Activated CD4-positive, alpha-beta T cell treated with anti-CD3 and anti-CD28 coated beads, Interleukin-2, amount 50 U/mL, for 48 hours (primary cell): ENCODE data around the gene LRMDA.
"Not testable (repeated sequence)": the region's sequence is repeated elsewhere in the genome, so short reads cannot be mapped to it uniquely, and the experiment has no call there.

Source experiments
- DNase-seq, 2 experiments: peaks; one replicate each; pipeline ENCODE4 v3.0.0-alpha.2; 2020

The LRMDA gene

GRCh38 chr10:75722609-75723008 lies 291.2 kb downstream of the LRMDA start:
- DNase-seq = no peak

DNA sequence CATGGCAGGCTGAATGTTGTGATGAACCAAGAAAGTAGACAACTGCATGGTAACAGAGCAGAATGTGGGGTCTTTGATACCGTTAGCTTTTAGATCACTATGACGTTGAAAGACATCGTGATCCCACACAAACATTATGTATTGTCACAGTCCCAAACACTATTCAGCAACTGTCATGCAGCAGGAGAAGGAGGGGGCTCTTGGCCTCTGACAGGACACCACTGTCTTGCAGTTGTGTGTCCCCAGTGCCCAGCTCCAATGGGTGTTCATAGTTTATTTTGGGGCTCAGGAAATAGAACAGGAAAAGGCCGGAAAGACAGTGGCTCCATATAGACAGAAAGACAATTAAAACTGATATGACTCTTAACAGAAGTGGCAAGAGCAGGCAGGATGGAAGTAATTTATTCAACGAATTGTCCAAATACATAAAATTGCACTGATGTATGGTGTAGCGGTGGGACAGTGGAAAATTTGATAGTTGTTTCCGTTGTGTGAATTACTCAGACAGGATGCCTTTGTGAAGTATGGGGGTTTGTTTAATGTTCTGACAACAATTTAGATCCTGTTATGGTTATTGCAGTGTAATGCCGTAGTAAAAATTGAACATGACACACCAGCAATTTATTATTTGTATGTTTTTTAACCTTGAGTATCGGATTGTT lies 292.0 kb downstream of the LRMDA start:
- DNase-seq = no peak

- DNase-seq = no peak
These were observed 292.6 kb downstream of the LRMDA start for GRCh38 chr10:75724047-75724446.

GRCh38 chr10:75726522-75727483 lies 295.4 kb downstream of the LRMDA start:
- DNase-seq = no peak

GRCh38 chr10:75730847-75731246 lies 299.4 kb downstream of the LRMDA start:
- no peak for DNase-seq

DNA sequence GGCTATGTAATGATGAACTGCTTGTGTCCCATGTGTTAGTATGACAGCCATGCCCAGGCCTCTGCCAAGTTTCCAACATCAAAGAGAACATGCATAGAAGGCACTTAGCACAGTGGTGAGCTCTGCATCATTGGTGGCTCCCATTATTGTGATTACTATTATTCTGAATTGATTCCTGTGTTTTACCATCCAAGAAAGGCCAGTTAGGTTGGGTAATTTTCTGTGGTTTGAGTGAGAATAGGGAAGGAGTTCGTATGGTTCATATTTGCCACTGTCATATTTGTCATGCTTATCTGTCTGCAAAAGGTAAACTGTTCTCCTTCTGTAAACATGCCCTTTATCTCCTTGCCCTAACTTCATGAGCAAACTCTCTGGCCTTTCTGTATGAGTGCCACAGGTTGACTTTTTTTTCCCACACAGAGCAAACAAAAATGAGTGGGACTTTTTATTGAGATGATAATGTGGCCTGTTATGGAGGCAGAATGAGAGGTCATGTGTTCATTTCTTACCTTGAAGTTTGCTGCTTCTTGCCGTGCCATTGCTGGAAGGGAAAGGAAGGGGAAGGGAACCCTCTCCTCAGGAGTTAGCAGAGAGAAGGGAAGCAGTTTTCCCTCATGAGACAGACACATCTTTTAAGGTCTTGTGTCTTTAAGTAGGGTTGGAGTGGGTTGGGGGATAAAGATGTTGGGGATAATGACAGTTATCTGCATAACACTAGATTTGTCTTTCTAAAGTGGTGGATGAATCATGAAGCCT lies 301.9 kb downstream of the LRMDA start:
- no peak for DNase-seq

DNA sequence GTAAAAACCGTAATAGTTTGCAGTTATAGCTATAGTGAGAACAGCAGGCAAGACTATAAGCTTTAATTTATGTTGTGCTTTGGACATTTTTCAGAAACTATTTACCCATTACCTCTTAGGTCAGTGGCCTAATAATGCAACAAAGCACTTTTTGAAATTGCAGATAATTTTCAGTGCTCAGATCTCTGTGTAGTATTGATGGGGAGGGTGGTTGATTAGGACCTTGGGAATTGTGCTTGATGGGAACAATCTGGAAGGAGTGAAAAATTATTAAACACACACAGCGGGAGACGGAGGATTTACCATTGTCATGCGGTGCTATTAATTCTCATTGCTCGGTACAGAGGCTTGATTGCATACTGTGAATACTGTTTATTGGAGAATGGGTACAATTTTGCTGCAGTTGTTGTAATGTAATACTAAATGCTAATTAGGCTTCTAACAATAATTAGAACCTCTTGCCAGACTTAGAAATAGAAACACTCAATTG lies 304.8 kb downstream of the LRMDA start:
- no peak for DNase-seq

GRCh38 chr10:75736889-75737579 lies 305.6 kb downstream of the LRMDA start:
- DNase-seq = no peak

DNA sequence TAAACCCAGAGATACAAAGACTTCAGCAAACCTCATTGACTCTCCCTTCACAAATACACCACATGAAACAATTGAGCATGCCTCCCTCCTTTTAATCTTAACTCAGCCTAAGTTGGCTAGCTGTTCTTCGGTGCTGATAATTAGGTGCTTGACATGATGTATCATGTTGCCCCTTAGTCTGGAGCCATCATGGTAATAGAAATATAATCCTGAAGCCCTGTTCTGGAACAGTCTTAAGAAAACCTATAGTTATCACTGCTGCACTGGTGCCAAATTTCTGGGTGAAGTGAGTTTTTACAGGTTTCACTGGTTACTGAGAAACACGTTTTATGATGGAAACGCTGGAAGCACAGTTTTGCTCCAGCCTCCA lies 306.1 kb downstream of the LRMDA start:
- DNase-seq = no peak

DNA sequence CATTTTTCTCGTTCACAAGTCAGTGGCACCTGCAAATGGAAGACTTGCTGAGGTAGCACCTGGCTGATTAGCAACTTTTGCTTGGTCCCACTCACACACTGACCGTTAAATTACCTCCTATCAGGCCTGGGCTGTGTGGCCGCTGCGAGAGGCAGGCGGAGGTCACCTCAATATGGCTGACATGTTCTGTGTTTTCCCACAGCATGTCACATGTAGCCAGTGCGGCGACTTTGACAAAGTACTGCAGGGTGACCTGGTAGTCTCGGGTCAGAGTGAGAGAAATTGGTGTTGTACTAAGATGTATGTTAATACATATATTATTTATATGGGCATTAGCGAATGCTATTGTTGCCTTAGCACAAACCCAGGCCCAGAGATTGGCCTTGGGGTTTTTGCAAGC lies 307.5 kb downstream of the LRMDA start:
- DNase-seq = no peak

DNA sequence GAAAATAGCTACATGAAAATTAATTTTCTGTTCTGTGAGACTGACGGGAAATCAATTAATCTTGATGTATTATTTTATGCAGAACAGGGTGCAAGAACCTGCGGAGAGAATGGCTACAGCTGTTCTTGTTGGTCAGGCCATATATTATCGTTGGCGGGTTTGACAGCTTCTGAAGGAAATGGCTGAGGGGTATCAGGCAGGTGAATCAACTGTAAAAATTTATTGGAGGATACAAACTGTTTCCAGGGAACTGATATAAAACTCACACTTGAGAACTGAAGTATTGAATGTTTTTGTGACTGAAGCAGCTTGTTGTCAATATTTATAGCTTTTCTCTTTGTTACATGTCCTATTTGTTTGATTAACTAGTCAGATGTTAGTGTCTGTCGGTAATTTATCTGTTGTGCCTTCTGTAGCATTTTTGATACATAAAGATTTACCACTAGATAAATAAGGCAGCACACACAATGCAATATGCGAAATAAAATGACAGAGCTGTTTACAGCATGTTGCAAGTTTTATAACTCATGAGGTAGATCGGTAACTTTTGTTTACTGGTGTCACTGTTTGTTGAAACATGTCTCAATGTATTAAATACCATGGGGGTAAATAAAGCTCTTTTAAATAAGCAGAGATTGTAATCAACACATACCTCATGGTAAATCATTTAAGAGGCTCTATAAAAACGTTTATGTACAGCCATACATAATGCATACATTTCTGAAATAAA lies 308.2 kb downstream of the LRMDA start:
- no peak for DNase-seq

- no peak for DNase-seq
These were observed 309.1 kb downstream of the LRMDA start for GRCh38 chr10:75740541-75740940.

DNA sequence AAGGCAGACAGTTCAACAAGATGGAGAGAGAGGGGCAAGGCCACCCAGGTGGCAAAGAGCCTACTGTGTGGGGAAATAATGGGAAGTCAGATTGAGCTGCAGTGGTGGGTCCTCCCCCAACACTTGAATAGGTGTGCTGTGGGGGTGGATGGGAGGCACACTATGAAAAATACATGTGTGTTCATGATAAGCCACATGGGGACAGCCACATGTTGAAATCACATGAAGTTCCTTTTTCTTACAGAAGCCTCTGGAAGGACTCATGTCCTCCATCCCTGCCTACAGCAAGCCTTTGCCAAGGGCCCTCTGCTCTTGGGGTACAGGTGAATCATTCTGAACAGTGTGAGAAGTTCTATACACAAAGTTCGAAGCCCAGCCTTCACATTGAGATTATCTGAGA lies 310.9 kb downstream of the LRMDA start:
- DNase-seq = no peak

GRCh38 chr10:75743291-75743778 lies 311.9 kb downstream of the LRMDA start:
- no peak for DNase-seq

DNA sequence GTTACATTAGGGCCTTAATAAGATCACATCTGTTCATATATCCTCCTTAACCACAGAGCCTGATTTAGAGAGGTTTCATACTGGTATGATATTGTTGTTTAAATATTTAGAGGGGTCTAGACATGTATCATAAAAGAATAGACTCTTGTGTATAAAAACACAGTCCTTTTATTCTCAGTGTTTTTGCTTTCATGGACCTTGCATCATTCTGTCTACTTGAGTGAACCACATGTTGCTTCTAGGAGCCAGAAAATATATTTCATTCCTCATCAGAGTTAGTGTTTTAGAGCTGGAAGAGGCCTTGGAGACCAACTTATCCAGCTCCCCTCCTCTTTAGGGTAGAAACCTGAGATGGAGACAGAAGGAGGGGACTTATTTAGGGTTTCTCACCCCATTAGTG lies 312.8 kb downstream of the LRMDA start:
- DNase-seq = no peak

DNA sequence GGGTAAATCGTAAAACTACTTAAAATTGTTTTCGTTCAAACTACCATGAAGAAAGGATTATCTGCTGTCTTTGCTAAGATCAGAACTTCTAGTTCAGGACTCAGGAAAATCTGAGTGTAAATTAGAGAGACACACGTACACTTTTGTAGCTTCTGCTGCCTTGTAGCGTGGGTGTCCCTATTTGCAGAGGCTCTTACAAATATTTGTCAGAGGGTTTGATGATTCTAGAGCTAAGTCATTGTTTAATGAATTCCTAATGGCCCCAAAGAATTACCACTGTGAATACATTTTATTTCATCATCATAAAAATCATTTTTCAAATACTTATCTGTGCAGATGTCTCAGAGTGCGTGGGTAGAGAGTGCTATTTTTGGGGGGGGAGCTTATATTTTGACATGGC lies 314.9 kb downstream of the LRMDA start:
- no peak for DNase-seq

GRCh38 chr10:75750093-75750875 lies 318.9 kb downstream of the LRMDA start:
- DNase-seq = not testable (repeated sequence)

GRCh38 chr10:75751232-75751631 lies 319.8 kb downstream of the LRMDA start:
- DNase-seq = no peak

GRCh38 chr10:75753621-75754020 lies 322.2 kb downstream of the LRMDA start:
- no peak for DNase-seq

- DNase-seq = no peak
These were observed 322.8 kb downstream of the LRMDA start for GRCh38 chr10:75754096-75754831.
